HepG2 (cell line): Measurements from ENCODE around the gene ZNF763. TPM values are rescaled to one million over a fixed set of nuclear protein-coding genes. Genes with fewer than 3 reads are reported as not detected.

ENCODE experiments used
- ATM ChIP-seq: fragments of 450-650 bp; IDR thresholded peaks from 2 replicates; pipeline ENCODE4 v1.7.1; 2017; ENCODE audit warnings: mild to moderate bottlenecking, borderline replicate concordance
- NCOA5 ChIP-seq: sonication (generic); formaldehyde crosslinking; IDR thresholded peaks from 2 replicates; pipeline ENCODE4 v1.4.0; 2020; ENCODE audit warnings: missing genetic modification reagents
- ZNF30 ChIP-seq: sonication (generic); formaldehyde crosslinking; IDR thresholded peaks from 2 replicates; pipeline ENCODE4 v1.5.0; 2020; ENCODE audit warnings: mild to moderate bottlenecking, missing genetic modification reagents
- ZNF512B ChIP-seq: sonication (generic); formaldehyde crosslinking; IDR thresholded peaks from 2 replicates; pipeline ENCODE4 v1.5.1; 2020; ENCODE audit warnings: missing genetic modification reagents, mild to moderate bottlenecking, borderline replicate concordance
- ZNF609 ChIP-seq: sonication (generic); formaldehyde crosslinking; IDR thresholded peaks from 2 replicates; pipeline ENCODE4 v1.4.0; 2020; ENCODE audit warnings: mild to moderate bottlenecking, missing genetic modification reagents, borderline replicate concordance
- ZNF883 ChIP-seq: sonication (generic); formaldehyde crosslinking; IDR thresholded peaks from 2 replicates; pipeline ENCODE4 v1.5.1; 2020; ENCODE audit warnings: mild to moderate bottlenecking, missing genetic modification reagents; ENCODE audit errors: not compliant biosample characterization
- polyA plus RNA-seq, 8 experiments: library from polyadenylated mRNA; depleted of rRNA in 3 of 8; stranded (reverse) in 7 of 8; unstranded in 1 of 8; fragments of >200 nt; fragmentation: Illumina TruSeq in 4 of 8; extraction: Trizol in 4 of 8; gene quantifications; 2 replicates each; pipeline versions ENCODE4 v1.2.1 to v1.2.3, GENCODE V29; 2011 to 2016; ENCODE audit warnings: low read depth in 4 of 8, missing spikeins in 1 of 8, mixed read lengths in 1 of 8; ENCODE audit not compliant: insufficient read depth in 1 of 8
- total RNA-seq, 5 experiments: library from RNA; depleted of rRNA; stranded (reverse); fragments of >200 nt; fragmentation: Illumina TruSeq; extraction: Trizol; gene quantifications; 2 replicates each; pipeline ENCODE4 v1.2.3, GENCODE V29; 2016; ENCODE audit warnings: low read depth in 1 of 5
- TF ChIP-seq, protein P1 (sequence below): sonication (generic); formaldehyde crosslinking; IDR thresholded peaks from 2 replicates; pipeline ENCODE4 v1.5.0; 2020; ENCODE audit warnings: mild to moderate bottlenecking, missing genetic modification reagents, borderline replicate concordance
- TF ChIP-seq, protein P2 (sequence below): sonication (generic); formaldehyde crosslinking; IDR thresholded peaks from 2 replicates; pipeline ENCODE4 v1.8.1; 2023; ENCODE audit warnings: mild to moderate bottlenecking, moderate library complexity, missing genetic modification reagents

Gene ZNF763
- total and polyA plus RNA-seq, 2 of the 13 experiments (the other 11 are each of a cell fraction or from before 2014, with no cell fraction given), result 0.08 to 0.42 TPM

DNA sequence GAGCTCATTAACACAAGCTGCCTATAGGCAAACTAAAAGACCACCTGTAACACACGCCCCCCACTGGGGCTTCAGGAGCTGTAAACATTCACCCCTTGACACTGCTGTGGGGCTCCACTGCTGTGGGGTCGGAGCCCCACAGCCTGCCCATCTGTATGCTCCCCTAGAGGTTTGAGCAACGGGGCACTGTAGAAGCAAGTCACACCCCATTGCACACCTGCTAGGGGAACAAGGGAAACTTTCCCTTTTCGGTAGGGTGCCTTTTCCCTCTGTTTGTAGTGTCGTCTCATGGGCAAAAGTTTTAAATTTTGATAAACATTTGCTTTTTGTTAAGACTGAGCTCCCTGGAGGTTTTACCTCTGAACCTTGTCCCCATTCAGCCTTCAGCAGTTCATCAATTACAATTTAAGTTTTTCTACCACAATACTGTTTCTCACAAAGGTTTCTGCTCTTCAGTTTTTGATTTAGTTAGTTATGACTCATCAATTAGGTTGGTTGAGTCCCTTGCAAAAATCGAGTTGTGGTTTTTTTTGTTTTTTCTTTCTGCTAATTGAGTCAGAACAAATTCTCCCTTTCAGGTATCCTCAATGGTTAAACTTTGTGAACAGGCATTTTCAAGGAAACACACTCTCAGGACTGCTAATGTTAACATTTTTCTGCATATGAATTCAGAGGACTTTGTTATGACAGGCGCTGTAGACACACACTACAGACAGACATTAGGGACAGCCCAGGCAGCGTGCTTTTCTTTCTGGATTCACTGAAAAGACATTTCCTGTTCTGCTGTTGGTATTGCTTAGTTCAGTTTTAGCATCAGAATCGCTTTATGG lies 35.5 kb downstream of the ZNF763 start (continued):
- TF ChIP-seq, protein P1, sequence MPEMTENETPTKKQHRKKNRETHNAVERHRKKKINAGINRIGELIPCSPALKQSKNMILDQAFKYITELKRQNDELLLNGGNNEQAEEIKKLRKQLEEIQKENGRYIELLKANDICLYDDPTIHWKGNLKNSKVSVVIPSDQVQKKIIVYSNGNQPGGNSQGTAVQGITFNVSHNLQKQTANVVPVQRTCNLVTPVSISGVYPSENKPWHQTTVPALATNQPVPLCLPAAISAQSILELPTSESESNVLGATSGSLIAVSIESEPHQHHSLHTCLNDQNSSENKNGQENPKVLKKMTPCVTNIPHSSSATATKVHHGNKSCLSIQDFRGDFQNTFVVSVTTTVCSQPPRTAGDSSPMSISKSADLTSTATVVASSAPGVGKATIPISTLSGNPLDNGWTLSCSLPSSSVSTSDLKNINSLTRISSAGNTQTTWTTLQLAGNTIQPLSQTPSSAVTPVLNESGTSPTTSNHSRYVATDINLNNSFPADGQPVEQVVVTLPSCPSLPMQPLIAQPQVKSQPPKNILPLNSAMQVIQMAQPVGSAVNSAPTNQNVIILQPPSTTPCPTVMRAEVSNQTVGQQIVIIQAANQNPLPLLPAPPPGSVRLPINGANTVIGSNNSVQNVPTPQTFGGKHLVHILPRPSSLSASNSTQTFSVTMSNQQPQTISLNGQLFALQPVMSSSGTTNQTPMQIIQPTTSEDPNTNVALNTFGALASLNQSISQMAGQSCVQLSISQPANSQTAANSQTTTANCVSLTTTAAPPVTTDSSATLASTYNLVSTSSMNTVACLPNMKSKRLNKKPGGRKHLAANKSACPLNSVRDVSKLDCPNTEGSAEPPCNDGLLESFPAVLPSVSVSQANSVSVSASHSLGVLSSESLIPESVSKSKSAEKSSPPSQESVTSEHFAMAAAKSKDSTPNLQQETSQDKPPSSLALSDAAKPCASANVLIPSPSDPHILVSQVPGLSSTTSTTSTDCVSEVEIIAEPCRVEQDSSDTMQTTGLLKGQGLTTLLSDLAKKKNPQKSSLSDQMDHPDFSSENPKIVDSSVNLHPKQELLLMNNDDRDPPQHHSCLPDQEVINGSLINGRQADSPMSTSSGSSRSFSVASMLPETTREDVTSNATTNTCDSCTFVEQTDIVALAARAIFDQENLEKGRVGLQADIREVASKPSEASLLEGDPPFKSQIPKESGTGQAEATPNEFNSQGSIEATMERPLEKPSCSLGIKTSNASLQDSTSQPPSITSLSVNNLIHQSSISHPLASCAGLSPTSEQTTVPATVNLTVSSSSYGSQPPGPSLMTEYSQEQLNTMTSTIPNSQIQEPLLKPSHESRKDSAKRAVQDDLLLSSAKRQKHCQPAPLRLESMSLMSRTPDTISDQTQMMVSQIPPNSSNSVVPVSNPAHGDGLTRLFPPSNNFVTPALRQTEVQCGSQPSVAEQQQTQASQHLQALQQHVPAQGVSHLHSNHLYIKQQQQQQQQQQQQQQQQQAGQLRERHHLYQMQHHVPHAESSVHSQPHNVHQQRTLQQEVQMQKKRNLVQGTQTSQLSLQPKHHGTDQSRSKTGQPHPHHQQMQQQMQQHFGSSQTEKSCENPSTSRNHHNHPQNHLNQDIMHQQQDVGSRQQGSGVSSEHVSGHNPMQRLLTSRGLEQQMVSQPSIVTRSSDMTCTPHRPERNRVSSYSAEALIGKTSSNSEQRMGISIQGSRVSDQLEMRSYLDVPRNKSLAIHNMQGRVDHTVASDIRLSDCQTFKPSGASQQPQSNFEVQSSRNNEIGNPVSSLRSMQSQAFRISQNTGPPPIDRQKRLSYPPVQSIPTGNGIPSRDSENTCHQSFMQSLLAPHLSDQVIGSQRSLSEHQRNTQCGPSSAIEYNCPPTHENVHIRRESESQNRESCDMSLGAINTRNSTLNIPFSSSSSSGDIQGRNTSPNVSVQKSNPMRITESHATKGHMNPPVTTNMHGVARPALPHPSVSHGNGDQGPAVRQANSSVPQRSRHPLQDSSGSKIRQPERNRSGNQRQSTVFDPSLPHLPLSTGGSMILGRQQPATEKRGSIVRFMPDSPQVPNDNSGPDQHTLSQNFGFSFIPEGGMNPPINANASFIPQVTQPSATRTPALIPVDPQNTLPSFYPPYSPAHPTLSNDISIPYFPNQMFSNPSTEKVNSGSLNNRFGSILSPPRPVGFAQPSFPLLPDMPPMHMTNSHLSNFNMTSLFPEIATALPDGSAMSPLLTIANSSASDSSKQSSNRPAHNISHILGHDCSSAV, result no peak
- TF ChIP-seq, protein P2, sequence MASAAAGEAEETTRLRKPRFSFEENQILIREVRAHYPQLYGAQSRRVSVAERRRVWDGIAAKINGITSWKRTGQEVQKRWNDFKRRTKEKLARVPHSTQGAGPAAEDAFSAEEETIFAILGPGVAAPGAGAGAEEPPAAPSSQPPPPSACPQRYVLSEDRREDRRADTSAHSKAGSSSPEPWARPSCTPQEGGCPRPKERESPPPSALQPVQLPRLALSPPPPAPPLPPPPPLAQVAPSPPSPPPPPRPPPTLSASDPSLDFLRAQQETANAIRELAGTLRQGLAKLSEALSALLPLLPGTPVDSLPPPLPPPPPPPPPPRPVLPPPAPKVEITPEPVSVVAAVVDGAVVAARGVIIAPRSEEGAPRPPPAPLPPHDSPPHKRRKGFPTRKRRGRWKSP (CRISPR knock-in tag), result no peak
- TF ChIP-seq ZNF30 (CRISPR knock-in tag) (no peak), NCOA5 (CRISPR knock-in tag) (no peak), ZNF512B (CRISPR knock-in tag) (no peak), ATM (no peak), ZNF609 (CRISPR knock-in tag) (no peak), ZNF883 (CRISPR knock-in tag) (no peak)
